ENCODE results near the gene HGD.

GRCh38 chr3:120649830-120650233, 32.2 kb downstream of the HGD start:
- no peak for TF ChIP-seq CTCF (IDR thresholded peaks at IDR 0.05)
- TF ChIP-seq ZFX (IDR thresholded peaks at IDR 0.05; ENCODE audit: borderline replicate concordance): no peak

Data from 22Rv1 (cell line).